IMR-90 (cell line): ENCODE measurements around the gene COL25A1. TPM values are rescaled to one million over a fixed set of nuclear protein-coding genes. Genes with fewer than 3 reads are reported as not detected.

ENCODE experiments used
- ATAC-seq: fragments of 200-7000 bp; cut with Tn5 transposase; 2 replicates; pipeline ENCODE4 v1.9.1; 2020; ENCODE audit warnings: low read depth, mild to moderate bottlenecking, moderate library complexity
- BruUV-seq: library from RNA; stranded (reverse); fragments of 400-500 nt; replicated peaks from 2 replicates; lab custom pipeline; 2021; lab: Mats Ljungman, UMichigan
- CTCF ChIA-PET: fragments of 300-600 bp; formaldehyde crosslinking; extraction: SDS; loops from one replicate; lab custom pipeline; 2021; ENCODE audit warnings: antibody characterized with exemption; lab: Yijun Ruan, JAX
- POLR2A ChIA-PET: fragments of 300-600 bp; sonication (Branson Sonifier 250); formaldehyde crosslinking; loops from one replicate; lab custom pipeline; 2022; ENCODE audit warnings: antibody characterized with exemption; ENCODE audit not compliant: unreplicated experiment; lab: Charles Lee
- DNase-seq: peaks from one replicate; pipeline ENCODE4 v3.0.0; 2013
- H2AFZ ChIP-seq: replicated peaks from 2 replicates; pipeline ENCODE3; 2013; ENCODE audit warnings: low read length, mild to moderate bottlenecking; ENCODE audit not compliant: poor library complexity
- H2AK5ac ChIP-seq: 2 replicates; pipeline ENCODE4 v1.6.1; 2013; ENCODE audit warnings: low read depth, low read length, inconsistent platforms
- H2AK9ac ChIP-seq: replicated peaks from 2 replicates; pipeline ENCODE3; 2013; ENCODE audit warnings: mild to moderate bottlenecking, low read depth, low read length, moderate library complexity; ENCODE audit not compliant: poor library complexity
- H2BK120ac ChIP-seq: 2 replicates; pipeline ENCODE4 v1.6.1; 2013; ENCODE audit warnings: low read depth, low read length, inconsistent platforms
- H2BK15ac ChIP-seq: 3 replicates; pipeline ENCODE4 v1.6.1; 2013; ENCODE audit warnings: low read depth, low read length, inconsistent platforms
- H2BK20ac ChIP-seq: 2 replicates; pipeline ENCODE4 v1.6.1; 2013; ENCODE audit warnings: low read depth, mild to moderate bottlenecking, inconsistent platforms, low read length, moderate library complexity
- H2BK5ac ChIP-seq: 2 replicates; pipeline ENCODE4 v1.6.1; 2013; ENCODE audit warnings: mild to moderate bottlenecking, low read depth, low read length, inconsistent platforms; ENCODE audit not compliant: poor library complexity, severe bottlenecking
- H3K14ac ChIP-seq: replicated peaks from 2 replicates; pipeline ENCODE4 v1.6.1; 2013; ENCODE audit warnings: low read depth, low read length, inconsistent platforms
- H3K18ac ChIP-seq: 2 replicates; pipeline ENCODE4 v1.6.1; 2013; ENCODE audit warnings: low read depth, low read length, control low read depth
- H3K23ac ChIP-seq: 2 replicates; pipeline ENCODE4 v1.6.1; 2013; ENCODE audit warnings: low read depth, low read length, inconsistent platforms
- H3K27ac ChIP-seq: 2 replicates; pipeline ENCODE4 v1.5.1; 2013; ENCODE audit warnings: mild to moderate bottlenecking, control low read depth, low read length; ENCODE audit not compliant: insufficient read depth
- H3K27me3 ChIP-seq: 2 replicates; pipeline ENCODE4 v1.6.1; 2013; ENCODE audit warnings: low read length; ENCODE audit not compliant: control insufficient read depth, insufficient read depth
- H3K36me3 ChIP-seq: 2 replicates; pipeline ENCODE4 v1.6.1; 2013; ENCODE audit warnings: low read length, mixed read lengths; ENCODE audit not compliant: control insufficient read depth, insufficient read depth
- H3K4ac ChIP-seq: 2 replicates; pipeline ENCODE4 v1.6.1; 2013; ENCODE audit warnings: low read depth, low read length, inconsistent platforms
- H3K4me1 ChIP-seq: 2 replicates; pipeline ENCODE4 v1.6.1; 2013; ENCODE audit warnings: low read length, mixed read lengths; ENCODE audit not compliant: control insufficient read depth, insufficient read depth
- H3K4me2 ChIP-seq: 2 replicates; pipeline ENCODE4 v1.6.1; 2013; ENCODE audit warnings: low read depth, mild to moderate bottlenecking, control low read depth, low read length, moderate library complexity
- H3K4me3 ChIP-seq: 2 replicates; pipeline ENCODE4 v1.5.1; 2013; ENCODE audit warnings: low read depth, mild to moderate bottlenecking, control low read depth, low read length, moderate library complexity; ENCODE audit not compliant: insufficient read depth
- H3K56ac ChIP-seq: 2 replicates; pipeline ENCODE4 v1.6.1; 2013; ENCODE audit warnings: low read length, inconsistent platforms; ENCODE audit not compliant: insufficient read depth; ENCODE audit errors: extremely low read depth
- H3K79me1 ChIP-seq, 2 experiments: 2 replicates each; pipeline ENCODE4 v1.6.1; 2013; ENCODE audit warnings: low read length in 2 of 2, inconsistent platforms in 1 of 2, low read depth in 1 of 2
- H3K9ac ChIP-seq: 2 replicates; pipeline ENCODE4 v1.6.1; 2013; ENCODE audit warnings: low read depth, low read length, control low read depth
- H3K9me1 ChIP-seq: 2 replicates; pipeline ENCODE4 v1.6.1; 2013; ENCODE audit warnings: low read length, inconsistent platforms; ENCODE audit not compliant: insufficient read depth
- H3K9me3 ChIP-seq: 2 replicates; pipeline ENCODE4 v1.6.1; 2013; ENCODE audit warnings: low read length; ENCODE audit not compliant: control insufficient read depth, insufficient read depth
- H4K20me1 ChIP-seq: 2 replicates; pipeline ENCODE4 v1.6.1; 2013; ENCODE audit warnings: low read length, inconsistent platforms; ENCODE audit not compliant: insufficient read depth
- H4K5ac ChIP-seq: 2 replicates; pipeline ENCODE4 v1.6.1; 2013; ENCODE audit warnings: mild to moderate bottlenecking, low read depth, low read length, control low read depth
- H4K8ac ChIP-seq, 2 experiments: 2 replicates each; pipeline ENCODE4 v1.6.1; 2013; ENCODE audit warnings: low read depth in 2 of 2, low read length in 2 of 2, control low read depth in 1 of 2, inconsistent platforms in 1 of 2
- H4K91ac ChIP-seq: 2 replicates; pipeline ENCODE4 v1.6.1; 2013; ENCODE audit warnings: low read depth, low read length, inconsistent platforms; ENCODE audit not compliant: insufficient read depth
- BHLHE40 ChIP-seq: fragments of 150-350 bp; IDR thresholded peaks from 2 replicates; pipeline ENCODE4 v1.6.1; 2016; ENCODE audit warnings: mild to moderate bottlenecking, low read depth, low read length
- CEBPB ChIP-seq: IDR thresholded peaks from 2 replicates; pipeline ENCODE4 v1.6.1; 2012; ENCODE audit warnings: low read depth, low read length, improper control_type of control experiment
- CHD1 ChIP-seq: IDR thresholded peaks from 2 replicates; pipeline ENCODE4 v1.6.1; 2012; ENCODE audit warnings: low read depth, low read length, improper control_type of control experiment
- CTCF ChIP-seq: conservative IDR thresholded peaks from 2 replicates; pipeline ENCODE4 v1.5.1; 2012; ENCODE audit warnings: mild to moderate bottlenecking, low read depth, low read length, improper control_type of control experiment
- ELK1 ChIP-seq: fragments of 150-350 bp; IDR thresholded peaks from 2 replicates; pipeline ENCODE4 v1.6.1; 2016; ENCODE audit warnings: low read depth, mild to moderate bottlenecking, low read length, moderate library complexity, borderline replicate concordance
- FOS ChIP-seq: fragments of 150-350 bp; IDR thresholded peaks from 2 replicates; pipeline ENCODE4 v1.6.1; 2016; ENCODE audit warnings: low read depth, low read length
- NFE2L2 ChIP-seq: fragments of 150-350 bp; IDR thresholded peaks from 2 replicates; pipeline ENCODE4 v1.6.1; 2016; ENCODE audit warnings: low read depth, mild to moderate bottlenecking, low read length
- POLR2A ChIP-seq: IDR thresholded peaks from 2 replicates; pipeline ENCODE4 v1.6.1; 2012; ENCODE audit warnings: mild to moderate bottlenecking, low read depth, low read length
- RAD21 ChIP-seq: IDR thresholded peaks from 2 replicates; pipeline ENCODE4 v1.6.1; 2012; ENCODE audit warnings: low read length, improper control_type of control experiment
- RCOR1 ChIP-seq: IDR thresholded peaks from 2 replicates; pipeline ENCODE4 v1.6.1; 2012; ENCODE audit warnings: mild to moderate bottlenecking, low read length, improper control_type of control experiment; ENCODE audit not compliant: insufficient replicate concordance
- RFX5 ChIP-seq: IDR thresholded peaks from 2 replicates; pipeline ENCODE4 v1.8.0; 2012; ENCODE audit warnings: low read depth, mild to moderate bottlenecking, low read length, moderate library complexity
- USF2 ChIP-seq: fragments of 150-350 bp; IDR thresholded peaks from 2 replicates; pipeline ENCODE4 v1.6.1; 2017; ENCODE audit warnings: mild to moderate bottlenecking, antibody characterized with exemption, low read length, low read depth
- WGBS, 2 experiments: methylation state at CpG; one replicate each; pipeline versions ENCODE4 v1.1.5 to v1.1.7; 2013; ENCODE audit warnings: missing lambda C conversion rate in 2 of 2; ENCODE audit not compliant: insufficient read length in 1 of 2; ENCODE audit errors: extremely low coverage in 2 of 2; 5-methylcytosine and 5-hydroxymethylcytosine counted together
- dilution Hi-C: fragments of 300-500 bp; cut with HindIII; formaldehyde crosslinking; loops from one replicate; pipeline ENCODE4 v1.14.3; 2018; ENCODE audit warnings: low sequenced_read_pairs; ENCODE audit not compliant: unreplicated experiment
- in situ Hi-C: fragments of 300-500 bp; cut with MboI; formaldehyde crosslinking; loops from 3 replicates; pipeline ENCODE4 v1.14.3; 2019; ENCODE audit warnings: low sequenced_read_pairs, inconsistent platforms, mixed read lengths
- intact Hi-C: fragments of 100-400 bp; cut with micrococcal nuclease; formaldehyde crosslinking; loops from 2 replicates; pipeline ENCODE4 v1.10.0; 2022
- polyA plus RNA-seq, 3 experiments: library from polyadenylated mRNA; depleted of rRNA; stranded (reverse); fragments of >200 nt; gene quantifications; 2 replicates each; pipeline ENCODE4 v1.2.3, GENCODE V29; 2012; ENCODE audit warnings: low replicate concordance in 1 of 3
- total RNA-seq: library from RNA; depleted of rRNA; stranded (reverse); fragments of >200 nt; gene quantifications from 2 replicates; pipeline ENCODE4 v1.2.3, GENCODE V29; 2012

Gene COL25A1
- total and polyA plus RNA-seq, 2 of the 4 experiments (the other 2 are of a cell fraction) = under 0.01 to 0.05 TPM

GRCh38 chr4:109263721-109264120, 38.7 kb downstream of the COL25A1 start:
- H3K9me3 ChIP-seq = no peaks in the 10 kb centered on the region
- no peak overlapping the region for H3K4ac ChIP-seq
- no peak overlapping the region for H2BK20ac ChIP-seq
- DNase-seq (no peak), ATAC-seq (no peak)
- no peaks in the 10 kb centered on the region for H3K4me1 ChIP-seq
- H4K5ac ChIP-seq = no peak overlapping the region
- no peaks in the 10 kb centered on the region for H3K79me1 ChIP-seq
- H2AK5ac ChIP-seq = no peak overlapping the region
- no peak overlapping the region for H2AFZ ChIP-seq
- H3K23ac ChIP-seq = no peak overlapping the region
- POLR2A ChIA-PET = no interaction called here
- no peaks in the 10 kb centered on the region for H4K20me1 ChIP-seq
- WGBS, 2 experiments = 80% methylated on average over 1 of the region's 4 CpGs; no CpG with 5 or more reads in 1 of the 2 experiments
- no peak overlapping the region for H3K4me3 ChIP-seq
- no peak overlapping the region for H3K27ac ChIP-seq
- BruUV-seq = no TSS peak
- no peaks in the 10 kb centered on the region for H3K36me3 ChIP-seq
- CTCF ChIA-PET = no interaction called here
- no peaks in the 10 kb centered on the region; the same call in 1 of the 2 replicates for H3K27me3 ChIP-seq
- no peak overlapping the region for H3K18ac ChIP-seq
- intact Hi-C loops = no loop called here
- H3K9me1 ChIP-seq = no peaks in the 10 kb centered on the region
- in situ Hi-C loops = no loop called here
- no peak overlapping the region for H4K91ac ChIP-seq
- H2BK120ac ChIP-seq = no peak overlapping the region
- H2BK5ac ChIP-seq = no peak overlapping the region
- TF ChIP-seq CHD1 (no peak), BHLHE40 (no peak), POLR2A (no peak), RCOR1 (no peak), CTCF (no peak), ELK1 (no peak), CEBPB (no peak), RAD21 (no peak), NFE2L2 (no peak), USF2 (no peak), RFX5 (no peak), FOS (no peak)
- H3K14ac ChIP-seq = no peak overlapping the region
- H3K56ac ChIP-seq = no peak overlapping the region
- H2BK15ac ChIP-seq = no peak overlapping the region
- H3K4me2 ChIP-seq = no peak overlapping the region
- H3K9ac ChIP-seq = no peak overlapping the region
- no peak overlapping the region for H4K8ac ChIP-seq
- dilution Hi-C loops = no loop called here
- no peak overlapping the region for H2AK9ac ChIP-seq
